MG63 (cell line): Measurements from ENCODE around the gene DGKI. TPM values are rescaled to one million over a fixed set of nuclear protein-coding genes. Genes with fewer than 3 reads are reported as not detected.
"Not testable (repeated sequence)": the region's sequence is repeated elsewhere in the genome, so short reads cannot be mapped to it uniquely, and the experiment has no call there.

ENCODE experiments used
- DNase-seq: peaks from one replicate; pipeline ENCODE4 v3.0.0-alpha.2; 2020
- H3K27me3 ChIP-seq: fragments of 250-450 bp; sonication (Bioruptor Pico); 2 replicates; pipeline ENCODE4 v1.5.1; 2020; ENCODE audit warnings: mild to moderate bottlenecking, moderate library complexity
- H3K36me3 ChIP-seq: fragments of 250-450 bp; sonication (Bioruptor Pico); 2 replicates; pipeline ENCODE4 v1.5.1; 2020; ENCODE audit warnings: mild to moderate bottlenecking, moderate library complexity
- H3K4me3 ChIP-seq: fragments of 250-450 bp; sonication (Bioruptor Pico); 2 replicates; pipeline ENCODE4 v1.5.1; 2020; ENCODE audit warnings: mild to moderate bottlenecking, moderate library complexity
- H3K9me3 ChIP-seq: fragments of 250-450 bp; sonication (Bioruptor Pico); 2 replicates; pipeline ENCODE4 v1.5.1; 2020; ENCODE audit warnings: mild to moderate bottlenecking, moderate library complexity
- total RNA-seq: library from RNA; depleted of rRNA; stranded (reverse); fragments of >200 nt; shearing (Covaris generic); gene quantifications from 2 replicates; pipeline ENCODE4 v1.2.3, GENCODE V29; 2014; ENCODE audit warnings: low replicate concordance

The DGKI gene
- total RNA-seq, 1 experiment from 2014 or later = 0.43 TPM

DNA sequence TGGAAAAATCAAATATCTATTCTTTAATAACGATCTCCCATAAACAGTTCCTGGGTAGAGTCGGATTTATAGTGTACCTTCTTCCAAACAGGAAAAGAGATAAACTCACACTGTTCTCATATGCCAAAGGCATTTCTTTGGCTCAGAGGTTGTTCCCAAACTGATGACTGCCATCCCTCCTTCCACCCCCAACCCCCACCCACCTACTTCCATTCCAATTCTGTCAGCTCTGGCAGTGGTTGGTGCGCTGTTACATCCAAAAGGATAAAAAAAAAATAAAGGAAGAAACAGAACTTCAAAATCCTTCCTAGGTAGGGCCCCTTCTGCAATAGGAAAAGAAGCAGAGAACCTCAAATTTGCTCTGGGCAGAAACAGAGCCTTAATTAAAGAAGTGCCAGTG, 104.7 kb downstream of the DGKI start:
- 0 out of 2 replicates have a peak, but pooled peaks cover 3% of the 10 kb centered on the region for H3K9me3 ChIP-seq
- DNase-seq = no peak
- H3K4me3 ChIP-seq = no peak overlapping the region
- no peaks in the 10 kb centered on the region for H3K27me3 ChIP-seq
- no peaks in the 10 kb centered on the region for H3K36me3 ChIP-seq

GRCh38 chr7:137741443-137741842, 105.3 kb downstream of the DGKI start:
- H3K9me3 ChIP-seq = 0 out of 2 replicates have a peak, but pooled peaks cover 3% of the 10 kb centered on the region
- no peaks in the 10 kb centered on the region for H3K36me3 ChIP-seq
- no peak overlapping the region for H3K4me3 ChIP-seq
- DNase-seq = no peak
- no peaks in the 10 kb centered on the region for H3K27me3 ChIP-seq

- Histone ChIP-seq H3K36me3 (no peaks in the 10 kb centered on the region), H3K27me3 (no peaks in the 10 kb centered on the region), H3K4me3 (no peak overlapping the region), H3K9me3 (no peaks in the 10 kb centered on the region)
- no peak for DNase-seq
These were observed 112.6 kb downstream of the DGKI start for GRCh38 chr7:137734221-137734620.

DNA sequence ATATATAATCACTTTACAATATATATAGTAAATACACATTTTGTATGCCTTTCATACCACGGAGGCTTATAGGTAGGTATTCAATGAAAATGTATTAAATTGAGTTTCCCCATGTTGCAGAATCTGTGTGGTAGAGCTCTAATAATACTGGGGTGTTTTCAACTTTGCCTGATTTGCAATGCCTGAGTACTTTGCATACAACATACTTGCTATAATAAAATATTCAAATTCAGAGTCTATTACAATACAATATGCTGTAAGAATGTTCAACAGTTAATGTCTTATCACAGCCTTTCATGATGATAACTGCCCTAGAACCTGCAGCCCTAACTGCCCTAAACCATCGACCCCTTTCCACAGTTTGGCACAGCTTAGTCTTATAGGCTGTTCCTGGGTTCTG, 114.6 kb downstream of the DGKI start:
- no peak for DNase-seq
- no peaks in the 10 kb centered on the region for H3K27me3 ChIP-seq

GRCh38 chr7:137731436-137731835, 115.3 kb downstream of the DGKI start:
- Histone ChIP-seq H3K36me3 (no peaks in the 10 kb centered on the region), H3K4me3 (no peak overlapping the region), H3K9me3 (no peaks in the 10 kb centered on the region), H3K27me3 (no peaks in the 10 kb centered on the region)
- DNase-seq = no peak

More for the DNA sequence above, 114.6 kb downstream of the DGKI start:
- Histone ChIP-seq H3K4me3 (no peak overlapping the region), H3K9me3 (no peaks in the 10 kb centered on the region), H3K36me3 (no peaks in the 10 kb centered on the region)

DNA sequence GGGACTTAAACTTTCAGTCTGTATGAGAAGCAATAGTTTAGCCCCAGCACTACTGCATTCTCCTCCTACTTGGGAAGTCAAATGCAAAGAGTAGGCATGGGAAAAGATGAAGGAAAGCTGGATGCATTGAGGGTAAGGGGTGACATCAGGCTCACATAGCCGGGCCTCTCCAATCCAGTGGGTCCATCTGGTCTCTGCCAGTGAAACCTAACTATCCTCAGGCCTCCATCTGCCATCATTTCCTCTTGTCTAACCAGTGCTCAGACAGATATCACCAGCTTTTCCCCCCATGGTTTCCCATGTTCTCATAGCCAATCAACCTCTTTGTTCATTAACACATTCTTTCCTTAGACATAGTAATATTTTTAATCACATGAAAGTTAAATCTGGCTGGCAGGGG, 118.3 kb downstream of the DGKI start:
- no peak for DNase-seq
- Histone ChIP-seq H3K27me3 (no peaks in the 10 kb centered on the region), H3K9me3 (no peaks in the 10 kb centered on the region), H3K4me3 (no peak overlapping the region), H3K36me3 (no peaks in the 10 kb centered on the region)

DNA sequence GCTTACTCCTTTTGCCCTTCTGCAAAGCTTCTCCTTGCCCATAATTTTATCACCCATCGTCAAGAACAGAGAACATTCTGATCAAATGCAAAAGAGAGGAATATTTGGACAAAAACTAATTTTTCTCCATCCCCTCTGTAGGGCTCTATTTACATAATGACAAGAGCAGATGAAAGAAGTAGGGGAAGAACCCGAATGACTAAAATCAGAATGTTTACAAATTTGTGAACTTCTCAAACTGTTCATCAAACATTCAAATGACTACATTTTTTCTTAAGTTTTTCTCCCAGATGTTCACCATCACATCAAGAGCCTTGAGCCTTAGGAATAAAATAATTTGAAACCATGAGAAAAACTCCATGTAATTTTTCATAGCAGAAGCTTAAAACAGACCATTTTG, 119.4 kb downstream of the DGKI start:
- H3K27me3 ChIP-seq = no peaks in the 10 kb centered on the region
- no peak for DNase-seq
- no peaks in the 10 kb centered on the region for H3K9me3 ChIP-seq
- H3K36me3 ChIP-seq = no peaks in the 10 kb centered on the region
- no peak overlapping the region for H3K4me3 ChIP-seq

- H3K9me3 ChIP-seq = no peaks in the 10 kb centered on the region
- no peak for DNase-seq
- H3K4me3 ChIP-seq = no peak overlapping the region
- no peaks in the 10 kb centered on the region for H3K36me3 ChIP-seq
- H3K27me3 ChIP-seq = no peaks in the 10 kb centered on the region
These were observed 128.4 kb downstream of the DGKI start for GRCh38 chr7:137718355-137718754.

- no peak for DNase-seq
- no peaks in the 10 kb centered on the region for H3K27me3 ChIP-seq
- H3K4me3 ChIP-seq = no peak overlapping the region
- no peaks in the 10 kb centered on the region for H3K9me3 ChIP-seq
- H3K36me3 ChIP-seq = no peaks in the 10 kb centered on the region
These were observed 128.9 kb downstream of the DGKI start for GRCh38 chr7:137717811-137718271.

DNA sequence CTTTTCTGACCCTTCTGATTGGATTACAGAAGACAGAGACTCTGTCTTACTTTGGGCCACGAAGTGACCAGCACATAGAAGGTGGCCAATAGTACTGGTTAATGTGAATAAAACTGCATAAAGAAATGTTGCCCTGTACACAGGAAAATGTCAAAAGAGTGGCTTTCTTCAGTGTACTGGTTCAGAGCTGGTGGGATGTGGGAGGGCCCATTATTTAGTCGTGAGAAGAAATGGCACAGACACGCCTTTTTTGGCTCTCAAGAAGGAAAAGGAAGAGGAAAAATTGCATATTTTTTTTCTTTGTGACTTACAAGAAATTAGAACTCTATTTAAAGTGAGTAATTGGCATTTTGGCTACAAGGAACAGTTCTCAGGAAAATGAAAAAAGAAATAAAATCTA, 129.7 kb downstream of the DGKI start:
- Histone ChIP-seq H3K4me3 (no peak overlapping the region), H3K36me3 (no peaks in the 10 kb centered on the region), H3K27me3 (no peaks in the 10 kb centered on the region), H3K9me3 (no peaks in the 10 kb centered on the region)
- no peak for DNase-seq

DNA sequence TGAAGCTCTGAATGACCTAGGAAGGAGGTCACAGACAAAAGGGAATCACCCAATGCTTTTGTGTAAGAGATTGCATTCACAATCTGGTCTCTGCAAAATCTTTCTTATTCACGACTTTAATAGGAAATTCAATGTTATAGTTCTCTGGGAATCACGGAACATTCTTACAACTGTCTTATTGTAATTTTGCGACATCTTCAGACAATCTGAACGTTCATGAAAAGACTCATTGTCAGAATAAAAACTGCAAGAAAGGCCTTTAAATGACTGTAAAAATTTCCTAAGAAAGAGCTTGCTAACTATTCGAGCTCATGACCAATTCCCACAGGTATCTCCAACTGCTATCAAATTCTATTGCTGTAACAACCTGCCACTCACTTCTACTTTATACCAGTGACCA, 130.7 kb downstream of the DGKI start:
- H3K4me3 ChIP-seq = no peak overlapping the region
- H3K27me3 ChIP-seq = no peaks in the 10 kb centered on the region
- H3K9me3 ChIP-seq = no peaks in the 10 kb centered on the region
- DNase-seq = no peak
- no peaks in the 10 kb centered on the region for H3K36me3 ChIP-seq

GRCh38 chr7:137715533-137715932, 131.2 kb downstream of the DGKI start:
- no peaks in the 10 kb centered on the region for H3K36me3 ChIP-seq
- no peaks in the 10 kb centered on the region for H3K27me3 ChIP-seq
- DNase-seq = no peak
- H3K9me3 ChIP-seq = no peaks in the 10 kb centered on the region
- no peak overlapping the region for H3K4me3 ChIP-seq

DNA sequence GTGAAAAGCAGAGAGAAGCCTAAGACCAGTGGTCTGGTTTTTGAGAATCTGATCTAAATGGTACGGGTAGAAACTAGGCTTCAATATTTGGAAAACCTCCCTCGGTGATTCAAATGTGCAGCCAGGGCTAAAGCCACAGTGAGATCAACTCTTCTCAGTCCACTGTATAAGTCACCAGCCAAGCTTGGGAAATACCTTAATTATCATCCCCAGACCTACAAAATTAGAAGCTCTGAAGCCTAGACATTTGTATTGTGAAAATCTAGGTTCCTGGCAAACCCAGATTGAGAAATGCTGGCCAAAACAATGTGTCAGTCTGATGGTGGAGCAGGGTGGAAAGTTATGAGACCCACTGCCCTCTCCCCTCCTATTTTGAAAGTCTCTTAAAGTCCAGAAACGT, 131.7 kb downstream of the DGKI start:
- no peaks in the 10 kb centered on the region for H3K27me3 ChIP-seq
- no peaks in the 10 kb centered on the region for H3K9me3 ChIP-seq
- H3K4me3 ChIP-seq = no peak overlapping the region
- DNase-seq = no peak
- no peaks in the 10 kb centered on the region for H3K36me3 ChIP-seq

GRCh38 chr7:137706330-137706729, 140.4 kb downstream of the DGKI start:
- H3K9me3 ChIP-seq, H3K36me3 ChIP-seq, H3K27me3 ChIP-seq, DNase-seq, H3K4me3 ChIP-seq: not testable (repeated sequence)

DNA sequence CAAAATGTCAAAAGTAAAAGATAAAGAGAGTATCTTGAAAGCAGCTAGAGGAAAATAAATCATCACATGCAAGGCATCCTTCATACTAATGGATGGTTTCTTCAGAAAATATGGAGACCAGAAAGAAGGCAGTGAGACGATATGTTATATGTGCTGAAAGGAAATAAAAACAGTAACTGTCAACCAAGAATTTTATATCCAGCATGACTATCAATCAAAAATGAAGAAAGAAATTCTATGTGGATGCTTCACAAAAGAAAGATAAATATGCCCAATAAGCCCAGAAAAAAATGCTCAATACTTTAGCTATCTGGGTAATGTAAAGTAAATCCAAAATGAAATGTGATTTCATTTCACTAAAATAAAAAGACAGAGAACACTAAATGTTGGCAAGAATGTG, 142.1 kb downstream of the DGKI start:
- Histone ChIP-seq H3K27me3 (no peaks in the 10 kb centered on the region), H3K36me3 (no peaks in the 10 kb centered on the region), H3K9me3 (0 out of 2 replicates have a peak, but pooled peaks cover 5% of the 10 kb centered on the region), H3K4me3 (no peak overlapping the region)
- no peak for DNase-seq

DNA sequence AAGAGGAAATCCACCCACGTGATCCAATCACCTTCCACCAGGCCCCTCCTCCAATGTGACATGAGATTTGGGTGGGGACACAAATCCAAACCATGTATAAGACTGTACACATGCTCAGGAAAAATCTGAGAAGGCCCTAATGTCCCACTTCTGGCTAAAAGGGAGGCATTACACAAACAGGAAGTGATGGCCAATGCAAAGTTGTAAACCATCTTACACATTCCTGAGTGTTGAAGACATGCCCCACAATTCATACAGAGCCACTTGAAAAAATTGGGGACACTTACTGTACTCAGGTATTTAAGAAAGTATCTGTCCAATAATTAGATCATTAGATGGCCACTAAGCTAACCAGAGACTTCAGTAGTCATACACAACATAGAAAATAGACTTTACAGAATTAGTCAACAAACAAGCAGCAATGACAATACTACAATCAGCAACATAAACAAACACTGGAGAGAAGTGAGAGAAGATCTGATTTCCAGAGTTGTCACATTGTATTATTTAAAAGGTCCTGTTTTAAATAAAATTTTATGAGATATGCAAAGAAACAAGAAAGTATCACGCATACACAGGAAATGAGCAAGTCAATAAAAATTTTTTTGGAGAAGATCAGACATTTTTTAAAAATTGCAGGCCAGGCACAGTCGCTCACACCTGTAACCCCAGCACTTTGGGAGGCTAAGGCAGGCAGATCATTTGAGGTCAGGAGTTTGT, 143.3 kb downstream of the DGKI start:
- Histone ChIP-seq H3K4me3 (no peak overlapping the region), H3K27me3 (no peaks in the 10 kb centered on the region), H3K9me3 (0 out of 2 replicates have a peak, but pooled peaks cover 5% of the 10 kb centered on the region), H3K36me3 (no peaks in the 10 kb centered on the region)
- DNase-seq = no peak

DNA sequence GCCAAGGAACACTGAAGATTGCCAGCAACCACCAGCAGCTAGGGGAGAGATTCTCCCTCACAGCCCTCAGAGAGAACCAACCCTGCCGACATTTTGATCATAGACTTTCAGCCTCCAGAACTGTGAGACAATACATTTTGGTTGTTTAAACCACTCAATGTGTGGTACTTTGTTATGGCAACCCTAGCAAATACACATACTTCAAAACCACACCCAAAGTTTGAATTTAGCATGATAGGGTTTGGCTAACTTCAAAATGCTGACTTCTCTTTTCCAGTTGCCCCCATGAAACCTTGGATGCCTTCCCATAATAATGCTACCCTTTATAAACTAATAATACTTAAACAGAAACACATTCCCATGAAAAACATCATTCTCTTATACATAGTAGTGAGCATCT, 149.8 kb downstream of the DGKI start:
- no peak for DNase-seq
- Histone ChIP-seq H3K36me3 (no peaks in the 10 kb centered on the region), H3K9me3 (no peaks in the 10 kb centered on the region)

GRCh38 chr7:137696376-137696775, 150.4 kb downstream of the DGKI start:
- DNase-seq = no peak
- Histone ChIP-seq H3K36me3 (no peaks in the 10 kb centered on the region), H3K9me3 (no peaks in the 10 kb centered on the region), H3K27me3 (no peaks in the 10 kb centered on the region), H3K4me3 (no peak overlapping the region)

More for the DNA sequence above, 149.8 kb downstream of the DGKI start:
- H3K27me3 ChIP-seq = no peaks in the 10 kb centered on the region
- no peak overlapping the region for H3K4me3 ChIP-seq
